ENCODE data around the gene TENM3. TPM values are rescaled to one million over a fixed set of nuclear protein-coding genes. Genes with fewer than 3 reads are reported as not detected.
A peak's percentile ranks its signal among the peaks of the same experiment; 100 is the strongest.

The TENM3 gene
- total and polyA plus RNA-seq, 2 of the 8 experiments (the other 6 are each of a cell fraction or from before 2014, with no cell fraction given), result 36.9 to 69.3 TPM

DNA sequence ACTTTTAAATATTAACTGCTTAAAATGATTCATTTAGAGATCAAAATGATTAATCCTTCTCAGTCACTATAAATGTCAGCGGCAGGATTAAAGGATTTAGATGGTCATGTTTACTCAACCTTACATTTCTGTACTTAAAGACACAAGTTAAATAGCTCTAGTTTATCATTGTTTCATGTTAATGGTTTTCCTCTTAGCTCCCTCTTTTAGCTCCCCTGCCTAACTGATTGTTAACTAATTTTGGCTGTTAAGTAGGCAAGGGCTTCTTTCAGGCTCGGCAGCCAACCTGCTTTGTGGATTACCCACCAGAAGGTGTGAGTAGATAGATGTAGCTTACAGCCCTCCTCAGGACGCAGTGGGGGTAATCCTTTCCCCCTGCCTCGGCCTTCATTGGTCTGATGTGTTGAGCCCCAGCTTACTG, 96.0 kb downstream of the TENM3 start (continued):
- TF ChIP-seq GABPA (IDR thresholded peaks at IDR 0.05; ENCODE audit: borderline replicate concordance, insufficient read depth, low read length) (no peak), EZH2 (IDR thresholded peaks at IDR 0.05; ENCODE audit: low read depth, low read length, severe bottlenecking) (no peak), NANOG (IDR thresholded peaks at IDR 0.05; ENCODE audit: insufficient read depth, low read depth, low read length, poor library complexity, severe bottlenecking) (peak; percentile 39), BACH1 (IDR thresholded peaks at IDR 0.05; ENCODE audit: low read length) (no peak)
